Stimulated activated CD4-positive, alpha-beta T cell treated with anti-CD3 and anti-CD28 coated beads, Interleukin-4, amount 100 ng/mL, for 4 hours (primary cell): ENCODE results near the gene MRGPRE.

Experiments used
- DNase-seq, 2 experiments: peaks; one replicate each; pipeline ENCODE4 v3.0.0-alpha.2; 2020

The MRGPRE gene

DNA sequence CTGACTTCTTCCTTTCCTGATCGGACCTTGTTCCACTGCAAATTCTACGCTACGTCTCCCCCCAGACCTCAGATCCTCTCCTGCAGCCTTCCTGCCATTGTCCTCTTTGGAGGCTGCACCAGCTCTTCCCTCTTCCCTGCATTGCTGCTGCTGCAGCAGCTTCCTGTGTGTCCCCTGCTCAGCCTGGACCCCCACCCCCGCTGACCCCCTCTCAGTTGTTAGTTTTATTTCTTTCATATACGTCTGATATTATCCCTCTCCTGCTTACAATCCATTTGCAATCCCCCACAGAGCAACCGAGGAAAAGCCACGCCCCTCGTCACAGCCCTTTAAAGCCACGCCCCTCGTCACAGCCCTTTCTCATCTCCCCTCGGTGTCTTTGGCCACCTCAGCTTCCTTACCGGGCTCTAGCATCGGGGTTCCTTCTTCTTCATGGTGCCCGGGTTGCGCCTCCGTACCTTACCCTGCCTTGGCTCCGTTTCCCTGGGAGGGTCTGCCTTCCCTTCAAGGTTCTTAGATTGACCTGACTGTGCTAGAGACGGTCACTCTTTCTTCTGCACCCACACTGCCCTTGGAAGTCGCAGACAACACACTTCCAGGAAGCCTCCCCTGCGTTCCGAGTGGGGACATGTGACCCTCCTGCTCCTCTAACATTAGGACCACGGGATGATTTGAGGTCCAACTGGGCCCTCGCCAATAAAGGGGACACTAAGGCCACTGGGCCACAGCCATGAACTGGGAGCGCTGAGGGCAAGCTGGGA is 18.4 kb downstream of the MRGPRE start:
- DNase-seq, result no peak

DNA sequence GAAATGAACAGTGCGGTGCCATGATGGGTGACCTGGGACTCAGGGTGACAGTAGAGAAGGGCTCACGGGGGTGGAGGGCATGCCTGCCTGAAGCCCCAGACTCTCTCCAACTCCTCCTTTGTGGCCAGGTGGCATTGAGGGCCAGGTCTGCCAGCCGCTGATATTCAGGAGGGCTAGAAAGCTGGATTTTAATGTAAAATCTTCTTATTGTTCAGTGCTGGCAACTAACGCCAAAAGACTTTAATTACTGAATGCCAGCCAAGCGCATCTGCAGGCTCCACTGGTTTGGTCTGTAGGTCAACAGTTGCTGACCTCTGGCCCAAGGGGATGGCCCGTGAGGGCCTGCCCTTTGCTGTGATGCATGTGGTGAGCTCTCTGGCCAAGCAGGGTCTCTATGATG is 23.9 kb downstream of the MRGPRE start:
- DNase-seq, result no peak

- DNase-seq, result no peak
Observed at GRCh38 chr11:3207526-3208189, 24.6 kb downstream of the MRGPRE start.

GRCh38 chr11:3206922-3207204 is 25.4 kb downstream of the MRGPRE start:
- DNase-seq, result no peak

DNA sequence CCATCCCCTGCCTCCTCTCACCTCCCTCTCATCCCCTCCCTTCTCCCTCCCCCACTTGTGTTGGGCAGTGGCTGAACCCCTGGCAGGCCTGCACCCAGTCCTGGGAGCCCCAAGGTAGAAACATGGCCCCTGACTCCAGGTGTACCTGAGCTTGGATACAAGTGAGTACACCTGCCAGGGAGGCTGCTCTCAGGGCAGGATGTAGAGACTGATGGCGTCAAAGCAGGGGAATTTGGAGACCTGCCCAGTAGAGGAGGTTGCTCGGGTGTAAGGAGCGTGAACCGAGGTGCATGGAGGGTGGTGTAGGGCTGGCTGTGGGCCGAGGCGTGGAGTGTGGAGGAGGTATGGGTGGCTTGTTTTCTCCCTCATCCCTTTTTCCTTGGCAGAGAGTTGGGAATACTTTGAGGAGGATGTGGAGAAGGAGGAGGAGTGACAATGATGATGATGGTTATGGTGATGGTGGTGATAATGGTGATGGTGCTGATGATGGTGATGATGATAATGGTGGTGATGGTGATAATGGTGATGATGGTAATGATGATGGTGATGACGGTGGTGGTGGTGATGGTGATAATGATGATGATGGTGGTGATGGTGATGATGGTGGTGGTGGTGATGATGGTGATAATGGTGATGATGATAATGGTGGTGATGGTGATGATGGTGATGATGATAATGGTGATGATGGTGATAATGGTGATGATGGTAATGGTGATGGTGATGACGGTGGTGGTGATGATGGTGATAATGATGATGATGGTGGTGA is 25.9 kb downstream of the MRGPRE start:
- DNase-seq, result no peak

DNA sequence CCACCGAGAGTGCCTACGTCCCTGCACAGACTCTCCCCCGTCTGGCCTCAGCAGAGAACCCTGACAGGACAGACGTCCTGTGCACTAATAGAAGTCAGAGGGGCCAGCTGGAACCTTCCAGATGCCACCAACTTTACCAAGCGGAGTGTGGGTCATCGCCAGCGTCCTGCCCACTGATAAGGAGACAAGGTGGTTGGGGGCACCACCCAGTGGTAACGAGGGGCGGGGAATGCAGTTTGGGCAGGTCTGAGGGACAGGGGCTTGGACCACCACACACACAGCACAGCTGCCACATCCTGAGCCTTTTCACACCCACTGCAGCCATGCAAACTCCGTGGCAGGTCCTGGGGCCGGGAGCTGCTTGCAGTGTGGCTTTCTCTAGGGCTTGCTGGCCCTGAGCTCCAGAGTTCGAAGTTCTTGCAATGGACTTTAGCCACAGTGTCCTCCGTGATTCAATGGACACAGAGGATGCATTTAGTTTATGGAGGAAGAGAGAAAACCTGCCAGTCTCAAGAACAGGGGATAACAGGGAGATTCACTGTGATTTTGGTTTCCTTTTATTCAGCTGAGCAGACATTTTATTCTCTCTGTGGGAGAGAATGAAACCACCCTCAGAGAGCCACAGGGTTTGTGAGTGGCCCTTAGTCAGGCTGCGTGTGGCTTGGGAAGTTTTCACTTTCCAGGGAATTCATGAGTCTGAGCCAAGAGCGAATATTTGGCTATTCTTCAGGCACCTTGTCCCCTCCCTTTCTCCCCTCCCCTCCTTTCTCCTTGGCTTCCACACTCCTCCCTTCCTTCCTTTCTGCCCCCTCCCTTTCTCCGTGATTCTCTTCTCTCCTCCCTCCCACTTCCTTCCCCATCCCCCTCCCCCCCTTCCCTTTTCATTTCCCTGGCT is 26.7 kb downstream of the MRGPRE start:
- DNase-seq, result no peak

GRCh38 chr11:3204141-3205015 is 27.8 kb downstream of the MRGPRE start:
- no peak for DNase-seq

DNA sequence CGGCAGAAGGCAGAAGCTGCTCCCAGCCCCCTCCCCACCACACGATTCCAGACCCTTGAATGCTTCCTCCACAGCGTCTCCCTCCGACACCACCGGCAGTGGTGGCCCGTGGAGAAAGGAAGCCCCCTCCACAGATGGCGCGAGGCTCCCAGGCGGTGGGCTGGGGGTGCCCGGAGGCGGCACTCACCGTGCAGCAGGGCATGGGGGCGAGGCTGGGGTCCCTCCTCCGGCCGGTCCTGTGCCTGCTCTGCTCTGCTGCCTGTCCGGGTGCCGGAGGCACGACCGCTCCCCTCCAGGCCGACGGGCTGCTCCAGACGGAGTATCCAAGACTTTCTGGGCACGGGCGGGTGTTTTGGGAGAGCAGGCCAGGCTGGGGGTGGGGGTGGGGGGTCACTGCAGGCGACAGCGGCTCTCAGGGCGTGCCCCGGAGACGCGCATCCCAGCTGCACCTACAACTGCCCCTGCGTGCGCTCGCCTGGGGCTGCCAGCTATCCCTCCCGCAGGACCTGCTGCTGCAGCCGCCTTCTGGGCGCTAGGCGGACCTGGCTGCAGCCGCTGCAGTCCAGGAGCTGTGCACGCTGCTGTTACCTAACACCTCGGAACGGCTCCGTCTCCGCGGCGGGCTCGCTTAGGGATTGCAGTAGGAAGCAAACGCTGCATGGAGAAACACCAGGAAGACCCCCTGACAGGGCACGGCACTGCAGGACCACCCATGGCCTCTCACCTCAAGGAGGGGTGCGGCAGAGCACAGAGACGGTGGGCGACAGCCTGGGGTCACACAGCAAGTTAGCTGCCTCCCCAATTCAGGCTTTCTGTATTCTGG is 28.8 kb downstream of the MRGPRE start:
- DNase-seq, result no peak

DNA sequence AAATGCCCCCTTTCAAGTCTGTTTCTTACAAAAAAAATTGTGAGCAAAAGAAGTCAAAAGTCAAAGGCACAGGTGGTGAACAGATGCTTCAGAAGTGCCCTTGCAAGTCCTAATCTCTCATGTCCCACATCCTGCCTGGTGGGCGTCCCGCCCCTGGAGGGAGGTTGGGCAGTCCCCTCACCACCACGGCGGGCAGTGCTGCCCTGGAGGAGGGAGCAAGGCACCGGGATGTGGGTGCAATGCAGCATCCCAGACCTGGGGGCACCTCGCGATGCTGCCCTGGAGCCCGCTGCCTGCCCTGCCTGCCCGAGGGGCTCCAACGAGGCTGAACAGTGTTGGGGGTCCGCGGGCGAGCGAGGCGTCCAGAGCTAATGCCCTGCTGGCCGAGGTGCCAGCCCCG is 29.5 kb downstream of the MRGPRE start:
- DNase-seq, result no peak

DNA sequence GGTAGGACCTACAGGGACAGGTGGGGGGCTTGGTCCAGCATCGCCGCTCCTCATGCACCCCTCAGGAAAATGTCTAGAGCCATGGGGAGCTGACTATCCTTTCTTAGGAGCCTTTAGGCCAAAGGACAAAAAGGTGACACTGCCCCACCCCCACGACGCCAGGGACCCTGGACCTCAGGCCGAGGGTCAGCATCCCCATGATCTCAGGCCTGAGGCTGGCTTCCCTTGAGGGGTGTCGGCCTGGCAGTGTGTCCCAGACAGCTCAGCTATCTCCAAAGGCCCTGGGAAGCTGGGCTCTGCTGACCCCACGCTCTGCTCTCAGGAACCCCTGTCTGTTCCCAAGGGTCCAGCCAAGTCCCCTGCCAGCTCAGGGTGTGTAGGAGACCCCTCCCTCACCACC is 29.9 kb downstream of the MRGPRE start:
- no peak for DNase-seq

DNA sequence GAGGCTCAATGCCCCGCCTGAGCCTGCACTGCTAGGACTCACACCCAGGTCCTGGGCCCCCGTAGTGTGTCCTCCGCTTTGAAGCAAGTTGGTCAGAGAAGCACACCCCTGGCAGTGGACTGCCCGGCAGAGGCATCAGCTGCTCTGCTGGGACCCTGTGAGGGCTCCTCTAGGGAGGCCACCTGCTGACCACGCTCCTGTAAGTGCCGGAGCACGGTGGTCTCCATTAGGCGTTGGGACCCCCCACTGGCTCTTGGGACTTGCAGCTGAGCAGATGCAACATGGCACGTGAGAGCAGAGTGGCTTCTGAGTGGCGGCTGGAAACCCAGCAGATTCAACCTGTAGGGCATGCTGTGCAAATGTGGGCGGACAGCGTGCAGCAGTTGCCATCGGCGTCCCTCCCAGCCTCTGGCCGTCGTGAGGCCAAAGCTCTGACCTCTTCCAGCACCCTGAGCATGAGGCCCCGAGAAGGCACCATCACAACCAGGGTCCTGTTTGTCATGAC is 30.5 kb downstream of the MRGPRE start:
- no peak for DNase-seq

DNA sequence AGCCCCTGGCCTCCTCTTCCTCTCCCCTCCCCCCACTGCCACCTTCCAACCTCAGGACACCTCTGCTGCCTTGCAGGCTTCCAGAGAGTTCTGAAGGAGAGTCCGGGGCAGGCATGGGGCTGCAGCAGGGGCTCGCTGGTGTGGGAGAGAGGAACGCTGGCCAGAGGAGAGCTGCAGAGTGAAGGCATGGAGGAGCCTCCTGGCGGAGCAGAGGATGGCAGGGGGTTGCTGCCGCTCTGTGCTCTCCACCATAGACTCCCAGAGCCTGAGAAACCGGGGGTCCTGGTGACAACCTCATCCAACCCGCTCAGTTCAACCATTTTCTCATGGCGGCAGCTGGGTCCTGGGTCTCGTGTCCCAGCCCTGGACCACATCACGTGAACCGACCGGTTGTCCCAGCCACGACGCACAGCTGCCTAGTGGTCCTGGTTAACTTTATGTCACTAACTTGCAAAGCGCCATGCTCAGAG is 31.1 kb downstream of the MRGPRE start:
- no peak for DNase-seq

- DNase-seq, result no peak
Observed at GRCh38 chr11:3200388-3201111, 31.7 kb downstream of the MRGPRE start.

DNA sequence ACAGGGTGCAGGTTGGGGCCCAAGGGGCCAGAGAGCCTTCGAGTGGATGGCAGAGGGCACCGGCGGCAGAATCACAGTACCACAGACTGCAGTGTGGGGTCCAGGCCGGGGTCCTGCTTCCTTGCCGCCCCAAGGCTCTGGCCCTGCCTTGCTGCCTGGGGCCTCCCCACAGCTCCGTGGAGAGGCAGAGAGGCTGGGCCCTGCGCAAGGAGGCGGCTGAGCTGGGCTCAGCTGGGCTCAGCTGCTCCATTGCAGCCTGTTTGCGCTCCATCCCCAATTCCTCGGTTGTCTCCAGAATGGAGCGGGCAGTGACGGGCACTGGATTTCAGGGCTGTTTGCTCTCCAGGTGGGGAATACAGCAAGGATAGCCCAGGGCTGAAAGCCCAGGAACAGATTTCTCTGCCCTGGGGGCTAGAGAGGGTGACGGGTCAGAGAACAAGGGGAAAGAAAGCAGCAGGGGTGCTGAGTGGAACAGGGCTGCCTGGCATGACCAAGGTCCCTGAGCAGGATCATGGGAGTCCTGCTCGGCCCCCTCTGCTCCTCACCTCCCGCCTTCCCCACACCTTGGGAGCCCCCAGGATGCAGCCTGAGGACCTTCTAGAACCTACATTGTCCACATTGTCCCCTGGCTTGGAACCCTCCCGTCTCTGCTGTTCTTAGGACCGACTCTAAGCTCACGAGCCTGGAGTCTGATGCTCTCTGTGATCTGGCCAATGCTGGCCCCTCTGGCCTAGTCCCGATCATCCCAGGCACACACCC is 32.5 kb downstream of the MRGPRE start:
- no peak for DNase-seq

GRCh38 chr11:3198815-3199214 is 33.4 kb downstream of the MRGPRE start:
- DNase-seq, result no peak

GRCh38 chr11:3197878-3198528 is 34.2 kb downstream of the MRGPRE start:
- DNase-seq, result no peak

- DNase-seq, result no peak
Observed at GRCh38 chr11:3197044-3197695, 35.0 kb downstream of the MRGPRE start.
